Kidney capillary endothelial cell (primary cell): ENCODE results near the gene CDK7.
"Not testable (repeated sequence)": the region's sequence is repeated elsewhere in the genome, so short reads cannot be mapped to it uniquely, and the experiment has no call there.

Experiments
- DNase-seq: peaks from one replicate; pipeline ENCODE4 v3.0.0-alpha.2; 2018; ENCODE audit warnings: low spot score

Gene CDK7

GRCh38 chr5:69234457-69235268, at the start of gene CDK7:
CDK7 (plus strand) TSS chr5:69234886; CDS start chr5:69234976, 90 bp downstream.
- DNase-seq = peak; percentile 86

DNA sequence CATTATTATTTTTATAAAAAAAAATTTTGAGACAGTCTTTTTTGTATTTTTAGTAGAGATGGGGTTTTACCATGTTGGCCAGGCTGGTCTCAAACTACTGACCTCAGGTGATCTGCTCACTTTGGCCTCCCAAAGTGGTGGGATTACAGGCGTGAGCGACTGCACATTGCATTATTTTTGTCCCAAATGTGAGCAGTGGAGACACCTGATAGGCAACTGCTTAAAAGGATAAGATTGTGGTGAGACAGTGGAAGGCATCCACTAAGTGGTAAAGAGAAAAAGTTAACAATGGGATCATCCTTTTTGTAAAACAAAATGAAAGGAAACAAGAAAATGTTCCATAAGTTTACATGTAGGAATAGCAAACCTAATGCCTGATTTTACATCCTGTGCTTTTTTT, 47.3 kb upstream of the CDK7 start:
- DNase-seq = no peak

DNA sequence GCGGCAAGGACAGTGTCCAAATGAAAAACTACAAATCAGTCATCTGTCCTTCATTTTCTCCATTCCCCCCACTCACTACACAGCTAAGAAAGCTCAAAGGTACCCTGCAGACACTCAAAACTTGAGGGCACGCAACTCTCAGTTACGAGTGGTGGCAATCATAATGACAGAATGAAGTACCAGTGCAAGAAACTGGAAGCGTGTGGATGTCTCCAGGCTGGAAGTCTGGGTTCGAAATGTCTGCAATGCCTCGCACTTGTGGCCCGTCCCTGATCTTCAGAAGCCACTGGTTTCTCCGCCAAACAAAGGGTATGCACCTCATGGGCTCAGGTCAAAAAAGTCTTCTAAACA, 45.9 kb upstream of the CDK7 start:
- no peak for DNase-seq

GRCh38 chr5:69189162-69190086, 45.3 kb upstream of the CDK7 start, which contains the start of gene CENPH:
CENPH (plus strand) TSS chr5:69189583; CDS start chr5:69189635, 52 bp downstream.
- DNase-seq = peak; percentile 88

- no peak for DNase-seq
Observed at GRCh38 chr5:69202497-69202896, 32.2 kb upstream of the CDK7 start.

GRCh38 chr5:69206528-69207190, 28.0 kb upstream of the CDK7 start:
- no peak for DNase-seq

DNA sequence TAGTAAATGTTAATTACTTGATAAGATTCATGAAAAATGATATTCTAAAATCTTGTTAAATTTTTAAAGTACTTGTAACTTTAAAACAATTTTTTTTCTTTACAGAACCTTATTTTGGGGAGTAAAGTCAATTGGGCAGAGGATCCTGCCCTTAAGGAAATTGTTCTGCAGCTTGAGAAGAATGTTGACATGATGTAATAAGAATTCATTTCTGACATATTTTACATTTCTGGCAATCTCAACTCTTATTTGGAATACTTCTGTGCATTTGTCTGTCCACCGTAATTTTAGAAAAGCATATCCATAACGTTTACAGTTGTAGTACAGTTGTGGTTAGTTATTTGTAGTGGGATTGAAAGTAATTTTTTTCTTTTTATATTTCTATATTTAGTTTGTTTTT, 25.1 kb upstream of the CDK7 start:
- DNase-seq = no peak

DNA sequence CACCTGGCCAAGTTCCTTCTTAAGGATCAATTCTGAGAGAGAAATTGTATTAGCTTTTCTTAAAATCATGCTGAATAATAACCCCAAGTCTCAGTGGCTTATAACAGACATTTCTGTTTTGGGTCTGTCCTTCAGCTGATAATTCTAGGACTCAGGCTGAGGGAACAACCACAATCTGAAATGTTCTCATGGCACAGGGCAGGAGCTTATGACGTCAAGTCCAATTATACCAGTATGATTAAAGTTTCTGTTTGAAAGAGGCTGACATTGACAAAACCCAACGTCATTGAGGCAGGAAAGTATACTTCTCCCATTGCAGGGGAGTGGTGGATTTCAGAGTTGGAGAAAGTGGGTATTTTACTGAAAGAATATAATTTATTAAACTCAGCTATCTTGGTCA, 23.5 kb upstream of the CDK7 start:
- no peak for DNase-seq

GRCh38 chr5:69212022-69212421, 22.7 kb upstream of the CDK7 start:
- no peak for DNase-seq

- no peak for DNase-seq
Observed at GRCh38 chr5:69213513-69214215, 21.0 kb upstream of the CDK7 start.

DNA sequence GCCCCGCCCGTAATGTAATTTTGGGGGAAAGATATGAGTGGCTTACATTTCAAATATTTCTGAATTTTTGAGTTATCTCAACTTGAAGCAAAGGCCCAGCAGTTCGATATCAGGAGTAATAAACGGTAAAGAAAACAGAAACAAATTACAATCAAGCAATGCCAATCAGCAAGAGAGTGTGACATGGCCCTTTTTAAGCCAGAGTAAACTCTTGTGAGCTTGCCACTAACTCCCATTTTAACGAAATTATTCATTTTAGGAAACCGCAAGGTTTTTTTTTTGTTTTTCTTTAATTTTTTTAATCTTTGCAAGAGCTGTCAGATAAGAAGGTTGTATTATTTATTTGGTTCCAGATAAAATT, 17.6 kb upstream of the CDK7 start:
- DNase-seq = no peak

- peak; percentile 86 for DNase-seq
Observed at GRCh38 chr5:69217548-69218526, 16.8 kb upstream of the CDK7 start.

- DNase-seq = no peak
Observed at GRCh38 chr5:69219939-69220338, 14.7 kb upstream of the CDK7 start.

- DNase-seq = not testable (repeated sequence)
Observed at GRCh38 chr5:69220371-69220770, 14.3 kb upstream of the CDK7 start.

DNA sequence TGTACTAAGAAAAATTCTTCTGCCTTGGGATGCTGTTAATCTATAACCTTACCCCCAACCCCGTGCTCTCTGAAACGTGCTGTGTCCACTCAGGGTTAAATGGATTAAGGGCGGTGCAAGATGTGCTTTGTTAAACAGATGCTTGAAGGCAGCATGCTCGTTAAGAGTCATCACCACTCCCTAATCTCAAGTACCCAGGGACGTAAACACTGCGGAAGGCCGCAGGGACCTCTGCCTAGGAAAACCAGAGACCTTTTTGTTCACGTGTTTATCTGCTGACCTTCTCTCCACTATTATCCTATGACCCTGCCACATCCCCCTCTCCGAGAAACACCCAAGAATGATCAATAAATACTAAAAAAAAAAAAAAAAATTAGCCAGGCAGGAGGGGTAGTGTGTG, 13.9 kb upstream of the CDK7 start:
- DNase-seq = not testable (repeated sequence)

DNA sequence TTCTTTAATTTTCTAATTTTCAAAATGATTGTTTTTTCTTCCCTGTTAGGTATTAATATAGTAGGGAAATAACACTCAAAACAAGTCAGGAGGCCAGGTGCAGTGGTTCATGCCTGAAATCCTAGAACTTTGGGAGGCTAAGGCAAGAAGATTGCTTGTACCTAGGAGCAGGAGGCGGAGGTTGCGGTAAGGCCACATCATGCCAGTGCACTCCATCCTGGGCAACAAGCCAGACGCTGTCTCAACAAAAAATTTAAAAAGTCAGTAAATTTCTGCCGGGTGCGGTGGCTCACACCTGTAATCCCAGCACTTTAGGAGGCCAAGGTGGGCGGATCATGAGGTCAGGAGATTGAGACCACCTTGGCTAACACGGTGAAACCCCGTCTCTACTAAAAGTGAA, 10.2 kb upstream of the CDK7 start:
- DNase-seq = no peak

DNA sequence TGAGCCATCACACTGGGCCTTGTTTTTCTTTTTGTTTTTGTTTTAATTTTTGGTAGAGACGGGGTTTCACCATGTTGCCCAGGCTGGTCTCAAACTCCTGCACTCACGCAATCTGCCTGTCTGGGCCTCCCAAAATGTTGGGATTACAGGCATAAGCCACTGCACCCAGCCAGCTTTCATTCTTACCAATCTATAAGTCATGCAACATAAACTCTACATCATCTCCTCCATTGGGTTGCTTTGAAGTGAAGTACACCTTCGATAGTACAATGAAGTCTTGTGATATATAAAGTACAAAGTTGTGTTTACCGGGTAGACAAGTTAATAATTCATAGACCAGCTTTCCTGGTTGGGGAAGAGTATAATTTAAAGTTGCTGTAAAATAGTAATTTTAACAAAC, 8.8 kb upstream of the CDK7 start:
- DNase-seq = no peak

DNA sequence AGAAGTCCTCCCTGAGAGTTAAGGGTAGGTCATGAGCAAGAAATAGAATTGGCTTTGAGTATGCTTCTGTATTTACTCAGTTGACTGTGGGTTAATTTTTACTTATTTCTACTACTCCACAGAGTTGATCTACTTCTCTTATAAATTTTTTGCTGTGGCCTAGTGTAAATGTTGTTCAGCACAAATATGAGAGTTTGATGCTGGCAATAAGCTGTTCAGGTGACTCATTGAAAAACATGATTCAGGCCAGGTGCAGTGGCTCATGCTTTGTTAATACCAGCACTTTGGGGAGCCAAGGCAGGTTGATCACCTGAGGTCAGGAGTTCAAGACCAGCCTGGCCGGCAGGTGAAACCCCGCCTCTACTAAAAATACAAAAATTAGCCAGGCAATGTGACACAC, 4.5 kb upstream of the CDK7 start:
- DNase-seq = no peak

DNA sequence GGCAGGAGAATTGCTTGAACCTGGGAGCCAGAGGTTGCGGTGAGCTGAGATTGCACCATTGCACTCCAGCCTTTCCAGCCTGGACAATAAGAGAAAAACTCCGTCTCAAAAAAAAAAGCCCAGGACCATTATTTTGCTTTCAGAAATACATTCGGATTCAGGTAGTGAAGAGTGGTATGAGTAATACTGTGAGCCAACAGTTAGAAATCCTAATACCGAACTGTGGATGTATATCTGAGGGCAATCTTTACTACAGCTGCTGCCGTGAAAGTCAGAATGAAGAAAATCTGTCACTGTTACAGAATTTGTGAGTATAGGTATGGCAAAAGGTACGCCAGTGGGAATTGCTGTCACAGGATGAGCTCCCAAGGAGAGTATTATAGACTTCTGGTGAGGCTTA, 3.4 kb upstream of the CDK7 start:
- no peak for DNase-seq

DNA sequence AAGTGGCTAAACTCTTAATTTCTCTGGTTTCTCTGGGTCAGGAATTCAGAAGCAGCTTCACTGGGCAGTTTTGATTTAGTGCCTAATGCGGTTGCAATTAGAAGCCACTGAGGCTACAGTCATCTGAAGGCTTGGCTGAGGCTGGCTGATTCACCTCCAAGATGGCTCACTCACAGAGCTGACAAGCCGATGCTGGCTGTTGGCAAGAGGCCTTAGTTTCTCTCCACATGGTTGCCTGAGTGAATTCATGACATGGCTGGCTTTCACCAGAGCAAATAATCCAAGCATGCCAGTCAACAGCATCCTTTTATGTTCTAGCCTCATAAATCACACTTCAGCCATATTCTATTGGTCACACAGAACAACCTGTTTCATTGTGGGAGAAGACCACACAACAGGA, 2.8 kb upstream of the CDK7 start:
- DNase-seq = no peak

- DNase-seq = not testable (repeated sequence)
Observed at GRCh38 chr5:69236733-69237132, 2.0 kb downstream of the CDK7 start.
